ENCODE measurements around the gene CRADD. TPM values are rescaled to one million over a fixed set of nuclear protein-coding genes. Genes with fewer than 3 reads are reported as not detected.
A peak's percentile ranks its signal among the peaks of the same experiment; 100 is the strongest.

Gene CRADD
- polyA plus RNA-seq, 1 of the 3 experiments (the other 2 are of a cell fraction), result 13.6 TPM

DNA sequence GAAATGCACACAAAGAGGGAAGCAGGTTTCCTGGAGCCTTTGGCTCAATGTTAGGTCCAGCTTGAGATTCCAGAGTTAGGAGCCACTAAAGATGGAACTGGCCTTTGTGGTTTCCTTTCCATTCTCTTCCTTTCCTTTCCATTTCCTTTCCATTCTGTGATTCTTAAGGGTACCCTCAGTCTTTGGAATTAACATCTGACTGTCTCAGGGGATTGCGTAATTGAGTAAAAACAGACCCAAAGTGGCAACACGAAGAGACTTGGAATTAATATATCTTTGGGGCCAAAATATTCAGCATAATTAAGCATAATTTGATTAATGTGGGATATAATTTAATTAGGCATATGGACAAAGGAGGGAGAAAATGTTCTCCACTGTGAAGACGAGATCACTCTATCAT is 205.6 kb downstream of the CRADD start:
- WGBS (ENCODE audit: low lambda C conversion rate), result 70% methylated on average over 3 of the region's 3 CpGs
- no peaks in the 10 kb centered on the region for H3K79me2 ChIP-seq (ENCODE audit: insufficient read depth)
- H3K9me3 ChIP-seq, result no peaks in the 10 kb centered on the region
- no peak overlapping the region for H3K4me2 ChIP-seq
- H3K36me3 ChIP-seq (replicated peaks in 1 of 2; ENCODE audit: control insufficient read depth in 1 of 2, insufficient read depth in 2 of 2, low read length in 1 of 2), result no peaks in the 10 kb centered on the region
- TF ChIP-seq POLR2AphosphoS5 (IDR thresholded peaks at IDR 0.05; ENCODE audit: low read depth, low read length), result no peak
- TF ChIP-seq GABPA (IDR thresholded peaks at IDR 0.05; ENCODE audit: low read depth), result no peak
- TF ChIP-seq, protein P1, sequence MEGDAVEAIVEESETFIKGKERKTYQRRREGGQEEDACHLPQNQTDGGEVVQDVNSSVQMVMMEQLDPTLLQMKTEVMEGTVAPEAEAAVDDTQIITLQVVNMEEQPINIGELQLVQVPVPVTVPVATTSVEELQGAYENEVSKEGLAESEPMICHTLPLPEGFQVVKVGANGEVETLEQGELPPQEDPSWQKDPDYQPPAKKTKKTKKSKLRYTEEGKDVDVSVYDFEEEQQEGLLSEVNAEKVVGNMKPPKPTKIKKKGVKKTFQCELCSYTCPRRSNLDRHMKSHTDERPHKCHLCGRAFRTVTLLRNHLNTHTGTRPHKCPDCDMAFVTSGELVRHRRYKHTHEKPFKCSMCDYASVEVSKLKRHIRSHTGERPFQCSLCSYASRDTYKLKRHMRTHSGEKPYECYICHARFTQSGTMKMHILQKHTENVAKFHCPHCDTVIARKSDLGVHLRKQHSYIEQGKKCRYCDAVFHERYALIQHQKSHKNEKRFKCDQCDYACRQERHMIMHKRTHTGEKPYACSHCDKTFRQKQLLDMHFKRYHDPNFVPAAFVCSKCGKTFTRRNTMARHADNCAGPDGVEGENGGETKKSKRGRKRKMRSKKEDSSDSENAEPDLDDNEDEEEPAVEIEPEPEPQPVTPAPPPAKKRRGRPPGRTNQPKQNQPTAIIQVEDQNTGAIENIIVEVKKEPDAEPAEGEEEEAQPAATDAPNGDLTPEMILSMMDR (IDR thresholded peaks at IDR 0.05), result no peak
- TF ChIP-seq RCOR1 (IDR thresholded peaks at IDR 0.05; ENCODE audit: low read length), result no peak
- TF ChIP-seq EP300 (IDR thresholded peaks at IDR 0.05; ENCODE audit: borderline replicate concordance in 1 of 2, low read depth in 1 of 2, low read length in 1 of 2), result no peak
- TF ChIP-seq RFX5 (IDR thresholded peaks at IDR 0.05; ENCODE audit: low read length), result no peak
- TF ChIP-seq GATA2 (CRISPR knock-in tag; IDR thresholded peaks at IDR 0.05), result no peak
- TF ChIP-seq FOXJ3 (CRISPR knock-in tag; IDR thresholded peaks at IDR 0.05), result no peak
- TF ChIP-seq, protein P2, sequence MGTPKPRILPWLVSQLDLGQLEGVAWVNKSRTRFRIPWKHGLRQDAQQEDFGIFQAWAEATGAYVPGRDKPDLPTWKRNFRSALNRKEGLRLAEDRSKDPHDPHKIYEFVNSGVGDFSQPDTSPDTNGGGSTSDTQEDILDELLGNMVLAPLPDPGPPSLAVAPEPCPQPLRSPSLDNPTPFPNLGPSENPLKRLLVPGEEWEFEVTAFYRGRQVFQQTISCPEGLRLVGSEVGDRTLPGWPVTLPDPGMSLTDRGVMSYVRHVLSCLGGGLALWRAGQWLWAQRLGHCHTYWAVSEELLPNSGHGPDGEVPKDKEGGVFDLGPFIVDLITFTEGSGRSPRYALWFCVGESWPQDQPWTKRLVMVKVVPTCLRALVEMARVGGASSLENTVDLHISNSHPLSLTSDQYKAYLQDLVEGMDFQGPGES (IDR thresholded peaks at IDR 0.05; ENCODE audit: low read depth, low read length), result no peak
- no peak for TF ChIP-seq SMC3 (IDR thresholded peaks at IDR 0.05; ENCODE audit: low read depth, low read length)
- TF ChIP-seq CHD2 (IDR thresholded peaks at IDR 0.05; ENCODE audit: low read length, partially characterized antibody), result no peak
- H3K9ac ChIP-seq, result no peak overlapping the region
- POLR2A ChIA-PET, result no interaction called here
- no peaks in the 10 kb centered on the region for H4K20me1 ChIP-seq (ENCODE audit: insufficient read depth)
- no peak for DNase-seq
- H3K9me2 ChIP-seq, result no peaks in the 10 kb centered on the region
- no peak overlapping the region for H2AFZ ChIP-seq (ENCODE audit: low read depth)
- H3K27ac ChIP-seq (ENCODE audit: low read depth in 2 of 2, low read length in 1 of 2), result peak overlapping the region in 1 of 2 experiments; percentile 78; a peak in 2 of 4 replicates
- H3F3A ChIP-seq (replicated peaks; ENCODE audit: insufficient read depth), result peaks cover 21% of the 10 kb centered on the region
- no peaks in the 10 kb centered on the region for H3K27me3 ChIP-seq (ENCODE audit: insufficient read depth)
- peaks cover 30 to 40% of the 10 kb centered on the region in 2 experiments for H3K4me1 ChIP-seq (ENCODE audit: control insufficient read depth in 1 of 2, insufficient read depth in 2 of 2, low read depth in 1 of 2, low read length in 1 of 2)
- H3K4me3 ChIP-seq (ENCODE audit: low read depth in 2 of 2, low read length in 1 of 2), result no peak overlapping the region
- CTCF ChIA-PET, result no interaction called here

DNA sequence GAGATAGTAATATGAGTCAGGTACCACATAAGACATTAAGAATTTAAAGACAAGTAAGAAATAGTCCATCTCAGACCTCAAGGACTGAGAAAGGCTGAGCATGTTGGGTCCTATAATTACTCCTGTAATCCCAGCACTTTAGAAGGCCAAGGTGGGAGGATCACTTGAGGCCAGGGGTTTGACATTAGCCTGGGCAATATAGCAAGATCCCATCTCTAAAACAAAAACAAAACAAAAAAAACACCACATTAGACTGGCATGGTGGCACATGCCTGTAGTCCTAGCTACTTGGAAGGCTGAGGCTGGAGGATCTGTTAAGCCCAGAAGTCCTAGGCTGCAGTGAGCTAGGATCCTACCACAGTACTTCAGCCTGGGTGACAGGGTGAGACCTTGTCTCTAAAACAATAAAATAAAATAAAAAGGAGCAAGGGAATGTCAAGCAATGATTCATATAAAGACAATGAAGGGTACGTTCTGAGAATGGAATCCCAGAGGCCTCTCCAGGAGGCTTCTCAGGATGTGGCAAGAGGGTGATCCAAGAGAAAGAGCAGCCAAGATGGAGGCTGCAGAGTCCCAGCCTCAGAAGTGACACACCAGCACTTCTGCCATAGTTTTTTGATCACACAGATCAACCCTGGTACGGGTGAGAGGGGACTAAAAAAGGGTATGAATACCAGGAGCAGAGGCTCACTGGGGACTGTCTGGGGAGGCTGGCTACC is 206.4 kb downstream of the CRADD start:
- Histone ChIP-seq H3F3A (replicated peaks; ENCODE audit: insufficient read depth) (peaks cover 21% of the 10 kb centered on the region), H3K4me1 (ENCODE audit: control insufficient read depth in 1 of 2, insufficient read depth in 2 of 2, low read depth in 1 of 2, low read length in 1 of 2) (peaks cover 32 to 40% of the 10 kb centered on the region in 2 experiments), H2AFZ (ENCODE audit: low read depth) (peak overlapping the region; percentile 65), H3K36me3 (replicated peaks in 1 of 2; ENCODE audit: control insufficient read depth in 1 of 2, insufficient read depth in 2 of 2, low read length in 1 of 2) (no peaks in the 10 kb centered on the region), H3K4me3 (ENCODE audit: low read depth in 2 of 2, low read length in 1 of 2) (no peak overlapping the region), H3K27me3 (ENCODE audit: insufficient read depth) (no peaks in the 10 kb centered on the region), H3K9ac (peak overlapping the region; percentile 58), H4K20me1 (ENCODE audit: insufficient read depth) (no peaks in the 10 kb centered on the region), H3K9me2 (no peaks in the 10 kb centered on the region), H3K79me2 (ENCODE audit: insufficient read depth) (no peaks in the 10 kb centered on the region), H3K27ac (ENCODE audit: low read depth in 2 of 2, low read length in 1 of 2) (peak overlapping the region in 1 of 2 experiments; percentile 78; a peak in 2 of 4 replicates), H3K4me2 (peak overlapping the region; percentile 39; the same call in 1 of the 2 replicates), H3K9me3 (no peaks in the 10 kb centered on the region)
- TF ChIP-seq TEAD4 (IDR thresholded peaks at IDR 0.05; ENCODE audit: borderline replicate concordance, insufficient read depth) (peak; percentile 11; the same call in 1 of the 2 replicates), JUND (IDR thresholded peaks at IDR 0.05) (peak; percentile 76), CHD2 (IDR thresholded peaks at IDR 0.05; ENCODE audit: low read length, partially characterized antibody) (no peak), RCOR1 (IDR thresholded peaks at IDR 0.05; ENCODE audit: low read length) (no peak), NFIC (IDR thresholded peaks at IDR 0.05; ENCODE audit: borderline replicate concordance) (peak; percentile 40; the same call in 1 of the 2 replicates), FOXJ3 (CRISPR knock-in tag; IDR thresholded peaks at IDR 0.05) (no peak), RAD21 (IDR thresholded peaks at IDR 0.05; ENCODE audit: low read length) (no peak), TCF12 (IDR thresholded peaks at IDR 0.05) (peak; percentile 57), RFX5 (IDR thresholded peaks at IDR 0.05; ENCODE audit: low read length) (no peak), RXRA (IDR thresholded peaks at IDR 0.05; ENCODE audit: borderline replicate concordance, low read depth) (peak; percentile 34; the same call in 1 of the 2 replicates), EP300 (IDR thresholded peaks at IDR 0.05; ENCODE audit: borderline replicate concordance in 1 of 2, low read depth in 1 of 2, low read length in 1 of 2) (peak in 1 of 2 experiments; percentile 77; a peak in 2 of 4 replicates), FOSL2 (IDR thresholded peaks at IDR 0.05; ENCODE audit: borderline replicate concordance, low read depth) (peak; percentile 42; the same call in 1 of the 2 replicates), YY1 (IDR thresholded peaks at IDR 0.05; ENCODE audit: low read depth) (peak; percentile 68; the same call in 1 of the 2 replicates)
- TF ChIP-seq, protein P3, sequence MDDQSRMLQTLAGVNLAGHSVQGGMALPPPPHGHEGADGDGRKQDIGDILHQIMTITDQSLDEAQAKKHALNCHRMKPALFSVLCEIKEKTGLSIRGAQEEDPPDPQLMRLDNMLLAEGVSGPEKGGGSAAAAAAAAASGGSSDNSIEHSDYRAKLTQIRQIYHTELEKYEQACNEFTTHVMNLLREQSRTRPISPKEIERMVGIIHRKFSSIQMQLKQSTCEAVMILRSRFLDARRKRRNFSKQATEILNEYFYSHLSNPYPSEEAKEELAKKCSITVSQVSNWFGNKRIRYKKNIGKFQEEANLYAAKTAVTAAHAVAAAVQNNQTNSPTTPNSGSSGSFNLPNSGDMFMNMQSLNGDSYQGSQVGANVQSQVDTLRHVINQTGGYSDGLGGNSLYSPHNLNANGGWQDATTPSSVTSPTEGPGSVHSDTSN (IDR thresholded peaks at IDR 0.05), result peak; percentile 46; the same call in 1 of the 2 replicates
- POLR2A ChIA-PET, result no interaction called here
- 37% methylated on average over 2 of the region's 2 CpGs for WGBS (ENCODE audit: low lambda C conversion rate)
- CTCF ChIA-PET, result interaction anchor here (0.6 to 1.0 kb wide), 2 partner anchors 64 to 219 kb away, joined by 3 to 4 read pairs; no protein-coding TSS in a partner anchor
- no peak for DNase-seq
